ENCODE measurements around the gene CENPVL1.
"Not testable (repeated sequence)": the region's sequence is repeated elsewhere in the genome, so short reads cannot be mapped to it uniquely, and the experiment has no call there.

The CENPVL1 gene

GRCh38 chrX:51710277-51711164, at the start of gene CENPVL1:
TSS of gene CENPVL1 (plus strand) at chrX:51710512. CDS start at chrX:51710512, 0 bp downstream.
- H3K27ac ChIP-seq (ENCODE audit: low read length); H3K4me1 ChIP-seq (ENCODE audit: control insufficient read depth in 1 of 2, insufficient read depth in 2 of 2, low read length in 2 of 2); H3K9me3 ChIP-seq (ENCODE audit: control insufficient read depth in 1 of 2, low read length in 2 of 2); H3K4me3 ChIP-seq (ENCODE audit: low read depth in 1 of 2, low read length in 2 of 2); H3K27me3 ChIP-seq (ENCODE audit: low read depth, low read length); H3K36me3 ChIP-seq (ENCODE audit: control insufficient read depth in 1 of 2, insufficient read depth in 2 of 2, low read length in 2 of 2): not testable (repeated sequence)

DNA sequence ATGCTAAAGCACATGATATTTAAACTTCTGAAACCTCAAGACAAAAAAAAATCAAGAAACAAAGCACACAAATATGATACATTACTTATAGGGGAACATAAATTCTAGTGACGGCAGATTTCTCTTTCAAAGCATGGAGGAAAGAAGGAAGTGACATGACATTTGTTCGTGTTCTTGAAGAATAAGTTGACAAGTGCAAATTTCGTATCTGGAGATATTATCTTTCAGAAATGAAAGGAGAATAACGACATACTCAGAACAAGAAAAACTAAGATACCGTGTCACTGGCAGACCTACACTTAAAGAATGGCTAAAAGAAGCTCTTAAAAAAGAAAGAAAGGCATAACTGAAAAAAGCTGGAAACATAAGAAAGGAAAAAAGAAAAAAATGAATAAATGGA, 44.3 kb upstream of the CENPVL1 start:
- H3K4me3 ChIP-seq (ENCODE audit: low read depth in 1 of 2, low read length in 2 of 2), result no peak overlapping the region
- H3K36me3 ChIP-seq (ENCODE audit: control insufficient read depth in 1 of 2, insufficient read depth in 2 of 2, low read length in 2 of 2), result no peaks in the 10 kb centered on the region
- H3K4me1 ChIP-seq (ENCODE audit: control insufficient read depth in 1 of 2, insufficient read depth in 2 of 2, low read length in 2 of 2), result no peaks in the 10 kb centered on the region
- no peak overlapping the region for H3K27ac ChIP-seq (ENCODE audit: low read length)
- H3K27me3 ChIP-seq (ENCODE audit: low read depth, low read length), result no peaks in the 10 kb centered on the region
- H3K9me3 ChIP-seq (ENCODE audit: control insufficient read depth in 1 of 2, low read length in 2 of 2), result no peaks in the 10 kb centered on the region

DNA sequence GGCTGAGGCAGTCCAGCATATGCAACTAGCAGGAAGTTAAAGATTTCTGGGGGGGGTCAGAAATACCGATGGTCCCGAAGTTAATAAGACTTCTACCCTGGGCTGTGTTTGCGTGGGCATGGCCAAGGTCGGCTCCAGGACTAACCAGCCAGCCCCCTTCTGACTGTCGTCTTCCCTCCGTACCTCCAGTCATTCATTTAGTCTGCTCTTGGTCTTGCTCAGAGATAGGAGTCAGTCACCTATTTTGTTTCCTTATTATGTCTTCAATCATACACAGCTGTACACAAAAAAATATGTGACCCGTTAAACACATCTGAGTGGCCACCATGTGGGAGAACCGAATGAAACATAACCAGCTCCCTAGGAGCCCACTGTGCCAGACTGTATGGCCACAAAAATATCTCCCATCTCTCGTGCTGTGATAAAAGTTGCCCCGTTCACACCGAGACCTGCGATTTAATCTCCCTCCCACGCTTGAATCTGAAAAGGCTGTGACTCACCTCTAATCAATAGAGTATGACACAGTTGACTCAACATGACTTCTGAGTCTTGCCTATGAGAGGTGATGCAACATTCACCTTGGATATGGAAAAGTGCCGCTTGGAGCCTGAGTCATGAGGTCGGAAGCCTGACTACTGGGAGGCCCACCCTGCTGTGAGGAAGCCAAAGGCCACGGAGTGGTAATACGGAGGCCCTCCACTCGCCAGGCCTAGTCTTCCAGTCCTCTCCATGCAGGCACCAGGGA, 30.5 kb upstream of the CENPVL1 start:
- not testable (repeated sequence) for H3K4me3 ChIP-seq (ENCODE audit: low read depth in 1 of 2, low read length in 2 of 2); H3K36me3 ChIP-seq (ENCODE audit: control insufficient read depth in 1 of 2, insufficient read depth in 2 of 2, low read length in 2 of 2)

GRCh38 chrX:51681808-51682719, 28.2 kb upstream of the CENPVL1 start:
- H3K4me1 ChIP-seq (ENCODE audit: control insufficient read depth in 1 of 2, insufficient read depth in 2 of 2, low read length in 2 of 2); H3K27me3 ChIP-seq (ENCODE audit: low read depth, low read length); H3K36me3 ChIP-seq (ENCODE audit: control insufficient read depth in 1 of 2, insufficient read depth in 2 of 2, low read length in 2 of 2); H3K4me3 ChIP-seq (ENCODE audit: low read depth in 1 of 2, low read length in 2 of 2); H3K9me3 ChIP-seq (ENCODE audit: control insufficient read depth in 1 of 2, low read length in 2 of 2); H3K27ac ChIP-seq (ENCODE audit: low read length): not testable (repeated sequence)

More for the DNA sequence above, 30.5 kb upstream of the CENPVL1 start:
- H3K4me1 ChIP-seq (ENCODE audit: control insufficient read depth in 1 of 2, insufficient read depth in 2 of 2, low read length in 2 of 2); H3K27ac ChIP-seq (ENCODE audit: low read length); H3K27me3 ChIP-seq (ENCODE audit: low read depth, low read length); H3K9me3 ChIP-seq (ENCODE audit: control insufficient read depth in 1 of 2, low read length in 2 of 2): not testable (repeated sequence)

DNA sequence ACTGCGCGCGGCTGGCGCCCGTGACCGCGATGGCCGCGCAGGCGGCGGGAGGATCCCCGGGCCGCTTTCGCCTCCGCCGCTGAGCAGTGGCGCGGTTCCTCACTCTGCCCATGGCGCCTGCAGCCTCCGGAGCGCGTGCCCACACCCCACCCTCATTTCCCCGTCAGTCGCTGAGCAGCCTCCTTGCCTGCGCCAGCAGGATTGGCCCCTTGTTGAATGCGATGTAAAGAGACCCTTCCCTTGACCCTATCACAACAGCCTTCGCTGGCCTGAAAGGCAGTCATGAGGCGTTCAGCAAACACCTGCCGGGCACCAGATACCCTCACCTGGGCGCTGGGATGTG, 27.6 kb upstream of the CENPVL1 start, which contains the start of gene CENPVL2:
Gene CENPVL2 (minus strand): TSS at position 112 of the 343 bp plus-strand sequence. CDS start 0 bp downstream, at position 112.
- H3K4me1 ChIP-seq (ENCODE audit: control insufficient read depth in 1 of 2, insufficient read depth in 2 of 2, low read length in 2 of 2); H3K36me3 ChIP-seq (ENCODE audit: control insufficient read depth in 1 of 2, insufficient read depth in 2 of 2, low read length in 2 of 2); H3K4me3 ChIP-seq (ENCODE audit: low read depth in 1 of 2, low read length in 2 of 2); H3K27ac ChIP-seq (ENCODE audit: low read length); H3K9me3 ChIP-seq (ENCODE audit: control insufficient read depth in 1 of 2, low read length in 2 of 2); H3K27me3 ChIP-seq (ENCODE audit: low read depth, low read length): not testable (repeated sequence)

- no peak overlapping the region for H3K4me3 ChIP-seq (ENCODE audit: low read depth in 1 of 2, low read length in 2 of 2)
- H3K36me3 ChIP-seq (ENCODE audit: control insufficient read depth in 1 of 2, insufficient read depth in 2 of 2, low read length in 2 of 2), result no peaks in the 10 kb centered on the region
- H3K27ac ChIP-seq (ENCODE audit: low read length), result no peak overlapping the region
- no peaks in the 10 kb centered on the region for H3K4me1 ChIP-seq (ENCODE audit: control insufficient read depth in 1 of 2, insufficient read depth in 2 of 2, low read length in 2 of 2)
- no peaks in the 10 kb centered on the region for H3K9me3 ChIP-seq (ENCODE audit: control insufficient read depth in 1 of 2, low read length in 2 of 2)
- H3K27me3 ChIP-seq (ENCODE audit: low read depth, low read length), result no peaks in the 10 kb centered on the region
Observed at GRCh38 chrX:51694254-51694653, 16.1 kb upstream of the CENPVL1 start.

- Histone ChIP-seq H3K4me1 (ENCODE audit: control insufficient read depth in 1 of 2, insufficient read depth in 2 of 2, low read length in 2 of 2) (no peaks in the 10 kb centered on the region), H3K36me3 (ENCODE audit: control insufficient read depth in 1 of 2, insufficient read depth in 2 of 2, low read length in 2 of 2) (no peaks in the 10 kb centered on the region), H3K4me3 (ENCODE audit: low read depth in 1 of 2, low read length in 2 of 2) (no peak overlapping the region), H3K27ac (ENCODE audit: low read length) (no peak overlapping the region), H3K9me3 (ENCODE audit: control insufficient read depth in 1 of 2, low read length in 2 of 2) (no peaks in the 10 kb centered on the region), H3K27me3 (ENCODE audit: low read depth, low read length) (no peaks in the 10 kb centered on the region)
Observed at GRCh38 chrX:51697397-51697796, 12.9 kb upstream of the CENPVL1 start.

DNA sequence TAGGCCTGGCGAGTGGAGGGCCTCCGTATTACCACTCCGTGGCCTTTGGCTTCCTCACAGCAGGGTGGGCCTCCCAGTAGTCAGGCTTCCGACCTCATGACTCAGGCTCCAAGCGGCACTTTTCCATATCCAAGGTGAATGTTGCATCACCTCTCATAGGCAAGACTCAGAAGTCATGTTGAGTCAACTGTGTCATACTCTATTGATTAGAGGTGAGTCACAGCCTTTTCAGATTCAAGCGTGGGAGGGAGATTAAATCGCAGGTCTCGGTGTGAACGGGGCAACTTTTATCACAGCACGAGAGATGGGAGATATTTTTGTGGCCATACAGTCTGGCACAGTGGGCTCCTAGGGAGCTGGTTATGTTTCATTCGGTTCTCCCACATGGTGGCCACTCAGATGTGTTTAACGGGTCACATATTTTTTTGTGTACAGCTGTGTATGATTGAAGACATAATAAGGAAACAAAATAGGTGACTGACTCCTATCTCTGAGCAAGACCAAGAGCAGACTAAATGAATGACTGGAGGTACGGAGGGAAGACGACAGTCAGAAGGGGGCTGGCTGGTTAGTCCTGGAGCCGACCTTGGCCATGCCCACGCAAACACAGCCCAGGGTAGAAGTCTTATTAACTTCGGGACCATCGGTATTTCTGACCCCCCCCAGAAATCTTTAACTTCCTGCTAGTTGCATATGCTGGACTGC, 2.8 kb downstream of the CENPVL1 start:
- H3K4me1 ChIP-seq (ENCODE audit: control insufficient read depth in 1 of 2, insufficient read depth in 2 of 2, low read length in 2 of 2); H3K36me3 ChIP-seq (ENCODE audit: control insufficient read depth in 1 of 2, insufficient read depth in 2 of 2, low read length in 2 of 2); H3K4me3 ChIP-seq (ENCODE audit: low read depth in 1 of 2, low read length in 2 of 2): not testable (repeated sequence)

DNA sequence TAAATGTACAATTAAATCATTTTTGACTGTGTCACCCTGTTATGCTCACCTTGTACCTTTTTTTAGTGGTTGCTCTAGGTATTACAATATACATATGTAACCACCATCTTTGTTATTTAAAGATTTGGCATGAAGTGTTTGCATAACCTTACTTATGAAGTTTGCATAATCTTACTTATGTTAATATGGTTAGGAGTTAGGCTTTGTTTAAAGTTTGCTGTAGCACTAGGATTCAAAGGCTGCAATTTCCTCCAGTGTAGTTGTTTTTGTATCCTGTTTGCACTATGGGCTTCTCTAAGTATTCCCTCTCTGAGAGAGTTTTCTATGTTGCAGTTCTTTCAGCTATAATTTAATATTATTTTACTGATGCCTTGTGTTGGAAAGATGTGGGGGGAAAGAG, 17.9 kb downstream of the CENPVL1 start:
- no peak overlapping the region for H3K4me3 ChIP-seq (ENCODE audit: low read depth in 1 of 2, low read length in 2 of 2)
- no peaks in the 10 kb centered on the region for H3K9me3 ChIP-seq (ENCODE audit: control insufficient read depth in 1 of 2, low read length in 2 of 2)
- H3K27ac ChIP-seq (ENCODE audit: low read length), result no peak overlapping the region
- no peaks in the 10 kb centered on the region for H3K27me3 ChIP-seq (ENCODE audit: low read depth, low read length)
- H3K36me3 ChIP-seq (ENCODE audit: control insufficient read depth in 1 of 2, insufficient read depth in 2 of 2, low read length in 2 of 2), result no peaks in the 10 kb centered on the region
- no peaks in the 10 kb centered on the region for H3K4me1 ChIP-seq (ENCODE audit: control insufficient read depth in 1 of 2, insufficient read depth in 2 of 2, low read length in 2 of 2)

More for the DNA sequence above, 2.8 kb downstream of the CENPVL1 start:
- H3K27ac ChIP-seq (ENCODE audit: low read length); H3K9me3 ChIP-seq (ENCODE audit: control insufficient read depth in 1 of 2, low read length in 2 of 2); H3K27me3 ChIP-seq (ENCODE audit: low read depth, low read length): not testable (repeated sequence)

GRCh38 chrX:51737091-51737490, 26.8 kb downstream of the CENPVL1 start:
- Histone ChIP-seq H3K4me1 (ENCODE audit: control insufficient read depth in 1 of 2, insufficient read depth in 2 of 2, low read length in 2 of 2) (no peaks in the 10 kb centered on the region), H3K27ac (ENCODE audit: low read length) (no peak overlapping the region), H3K4me3 (ENCODE audit: low read depth in 1 of 2, low read length in 2 of 2) (no peak overlapping the region), H3K9me3 (ENCODE audit: control insufficient read depth in 1 of 2, low read length in 2 of 2) (no peaks in the 10 kb centered on the region), H3K27me3 (ENCODE audit: low read depth, low read length) (no peaks in the 10 kb centered on the region), H3K36me3 (ENCODE audit: control insufficient read depth in 1 of 2, insufficient read depth in 2 of 2, low read length in 2 of 2) (no peaks in the 10 kb centered on the region)
